Measurements from ENCODE around the gene HESX1.

HESX1 gene

DNA sequence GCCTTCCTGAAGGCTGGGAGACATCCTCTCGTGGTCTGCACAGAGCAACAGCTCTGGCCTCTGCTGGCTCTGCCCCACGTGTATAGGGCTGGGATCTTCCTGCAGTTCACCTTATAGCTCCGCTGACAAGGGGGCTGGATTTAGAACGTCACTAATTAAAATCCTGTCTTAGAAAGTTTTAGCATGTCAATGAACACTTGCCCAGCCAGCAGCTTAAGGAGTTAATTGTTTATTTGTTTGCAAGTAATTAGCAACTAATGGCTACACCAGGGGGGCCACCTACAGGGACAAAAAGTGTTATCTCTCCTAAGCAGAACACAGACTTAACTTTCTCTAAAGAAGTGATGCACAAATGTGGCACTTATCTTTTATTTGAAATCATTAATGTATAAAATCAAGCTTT lies at the start of gene HESX1:
HESX1 (minus strand) TSS at position 84 of the 403 bp plus-strand sequence; CDS start at position 24, 60 bp downstream.
- DNase-seq (ENCODE audit: low read depth in 2 of 2), result no peak

DNA sequence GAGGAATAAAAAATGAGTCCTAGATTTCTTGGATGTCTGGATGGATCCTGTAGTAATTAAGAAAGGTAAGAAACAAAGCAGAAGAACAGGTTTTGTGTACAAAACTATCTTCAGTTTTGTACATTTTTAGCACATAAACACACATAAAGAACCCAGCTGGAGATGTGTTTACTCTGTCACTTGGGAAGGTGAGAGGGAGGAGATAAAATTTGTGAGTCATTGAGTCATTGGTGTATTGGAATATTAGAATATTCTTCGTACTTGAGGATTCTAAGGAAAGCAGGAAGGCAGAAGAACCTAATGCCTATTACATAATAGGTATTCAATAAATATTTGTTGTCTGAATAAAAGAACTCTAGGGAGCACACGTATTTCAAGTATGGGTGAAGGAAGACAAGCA lies 45.2 kb upstream of the HESX1 start:
- no peak for DNase-seq (ENCODE audit: low read depth in 2 of 2)

DNA sequence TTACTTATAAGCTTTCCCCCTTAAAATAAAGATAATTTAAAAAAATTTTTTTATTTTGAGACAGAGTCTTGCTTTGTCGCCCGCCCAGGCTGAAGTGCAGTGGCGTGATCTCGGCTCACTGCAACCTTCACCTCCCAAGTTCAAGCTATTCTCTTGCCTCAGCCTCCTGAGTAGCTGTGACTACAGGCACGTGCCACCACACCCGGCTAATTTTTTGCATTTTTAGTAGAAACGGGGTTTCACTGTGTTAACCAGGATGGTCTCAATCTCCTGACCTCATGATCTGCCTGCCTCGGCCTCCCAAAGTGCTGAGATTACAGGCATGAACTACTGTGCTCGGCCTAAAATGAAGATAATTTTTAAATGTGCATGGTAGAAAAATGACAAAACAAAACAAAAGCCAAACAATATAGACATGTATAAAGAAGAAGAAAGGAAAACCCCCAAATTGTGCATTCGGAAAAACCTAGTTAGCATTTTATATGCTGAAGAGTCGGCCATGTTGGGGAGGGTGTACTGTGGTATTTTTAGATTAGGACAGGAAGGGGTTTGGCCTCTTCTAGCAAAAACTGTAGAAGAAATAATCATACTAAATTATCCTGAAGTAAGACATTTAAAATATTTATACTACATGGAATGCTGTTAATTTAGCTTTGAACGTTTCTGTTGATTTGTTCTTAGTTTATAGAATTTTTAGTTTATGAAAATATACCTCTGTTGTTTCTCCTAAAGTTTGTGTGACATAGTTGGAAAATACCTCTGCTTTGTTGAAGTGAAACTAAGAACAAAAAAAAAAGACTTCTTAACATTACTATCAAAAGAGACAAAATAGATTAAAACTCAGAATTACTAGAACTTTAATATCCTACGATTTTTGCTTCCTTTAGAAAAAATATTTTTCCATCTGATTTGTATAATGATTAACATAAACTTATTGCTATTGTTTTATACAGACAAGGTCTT lies 35.1 kb upstream of the HESX1 start:
- no peak for DNase-seq (ENCODE audit: low read depth in 2 of 2)

DNA sequence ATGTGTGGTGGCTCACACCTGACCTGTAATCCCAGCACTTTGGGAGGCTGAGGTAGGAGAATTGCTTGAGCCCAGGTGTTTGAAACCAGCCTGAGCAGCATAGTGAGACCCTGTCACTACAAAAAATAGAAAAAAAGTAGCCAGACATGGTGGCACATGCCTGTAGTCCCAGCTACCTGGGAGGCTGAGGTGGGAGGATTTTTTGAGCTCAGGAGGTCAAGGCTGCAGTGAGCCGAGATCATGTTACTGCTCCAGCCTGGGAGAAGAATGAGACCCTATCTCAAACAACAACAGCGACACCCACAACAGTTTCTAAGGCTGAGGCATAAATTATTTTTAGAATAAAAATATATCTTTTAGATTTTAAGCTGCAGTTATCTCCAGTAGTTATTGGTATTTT lies 34.0 kb upstream of the HESX1 start:
- no peak for DNase-seq (ENCODE audit: low read depth in 2 of 2)

DNA sequence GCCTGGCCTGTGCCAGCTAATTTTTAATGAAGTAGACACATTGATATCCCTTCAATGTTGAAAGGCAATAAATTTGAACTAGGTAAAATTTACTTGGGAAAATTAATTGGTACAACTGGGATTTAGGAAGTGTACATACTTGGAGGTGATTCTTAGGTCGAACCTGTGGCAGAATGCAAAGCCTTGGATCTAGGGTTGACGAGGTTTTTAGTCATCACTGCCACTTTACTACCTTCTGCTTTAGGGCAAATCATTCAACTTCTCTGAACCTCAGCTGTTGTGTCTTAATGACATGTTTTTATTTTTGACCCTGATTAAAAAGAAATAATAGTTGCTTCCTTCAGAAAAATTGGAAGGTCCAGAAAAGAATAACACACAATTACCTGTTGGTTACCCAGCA lies 30.2 kb upstream of the HESX1 start:
- DNase-seq (ENCODE audit: low read depth in 2 of 2), result no peak

DNA sequence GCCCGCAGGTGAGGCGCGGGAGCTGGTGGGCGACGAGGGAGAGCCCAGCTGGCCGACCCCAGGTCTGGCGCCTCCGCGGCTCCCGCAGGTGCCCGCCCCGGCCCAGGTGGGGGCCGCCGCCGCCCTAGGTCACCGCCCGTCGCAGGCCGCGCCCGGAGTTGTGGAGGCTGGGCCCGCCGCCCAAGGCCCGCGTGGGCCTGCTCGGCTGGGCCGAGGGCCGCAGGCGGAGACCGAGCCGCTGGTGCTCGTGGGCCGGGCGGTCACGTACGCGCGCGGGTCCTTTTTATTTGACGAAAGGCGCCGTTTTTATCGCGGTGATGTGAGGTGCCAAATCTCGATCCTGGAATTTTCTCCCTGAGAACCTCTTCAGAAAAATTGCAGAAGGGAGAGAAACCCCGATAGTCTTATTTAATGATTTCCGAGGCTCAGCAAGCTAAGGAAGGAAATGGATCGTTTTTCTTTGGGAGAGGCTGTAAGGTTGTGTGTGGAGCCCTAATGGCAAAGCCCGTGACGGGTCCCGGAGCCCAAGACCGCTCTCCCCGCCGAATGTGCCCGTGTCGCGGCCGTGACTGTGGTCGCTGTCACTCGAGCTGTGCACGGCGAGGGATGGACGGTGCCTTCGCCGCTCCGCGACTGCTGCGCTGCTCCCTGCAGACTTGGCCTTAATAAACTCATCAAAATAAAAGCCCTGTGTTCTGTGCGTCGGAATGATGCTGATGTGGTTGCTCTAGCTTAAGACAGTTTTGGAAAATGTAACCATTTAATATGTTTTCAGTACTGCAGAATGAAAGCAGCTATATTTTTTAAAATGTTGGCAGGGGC lies 28.4 kb upstream of the HESX1 start:
- DNase-seq (ENCODE audit: low read depth in 2 of 2), result peak in 1 of 2 experiments; percentile 34

DNA sequence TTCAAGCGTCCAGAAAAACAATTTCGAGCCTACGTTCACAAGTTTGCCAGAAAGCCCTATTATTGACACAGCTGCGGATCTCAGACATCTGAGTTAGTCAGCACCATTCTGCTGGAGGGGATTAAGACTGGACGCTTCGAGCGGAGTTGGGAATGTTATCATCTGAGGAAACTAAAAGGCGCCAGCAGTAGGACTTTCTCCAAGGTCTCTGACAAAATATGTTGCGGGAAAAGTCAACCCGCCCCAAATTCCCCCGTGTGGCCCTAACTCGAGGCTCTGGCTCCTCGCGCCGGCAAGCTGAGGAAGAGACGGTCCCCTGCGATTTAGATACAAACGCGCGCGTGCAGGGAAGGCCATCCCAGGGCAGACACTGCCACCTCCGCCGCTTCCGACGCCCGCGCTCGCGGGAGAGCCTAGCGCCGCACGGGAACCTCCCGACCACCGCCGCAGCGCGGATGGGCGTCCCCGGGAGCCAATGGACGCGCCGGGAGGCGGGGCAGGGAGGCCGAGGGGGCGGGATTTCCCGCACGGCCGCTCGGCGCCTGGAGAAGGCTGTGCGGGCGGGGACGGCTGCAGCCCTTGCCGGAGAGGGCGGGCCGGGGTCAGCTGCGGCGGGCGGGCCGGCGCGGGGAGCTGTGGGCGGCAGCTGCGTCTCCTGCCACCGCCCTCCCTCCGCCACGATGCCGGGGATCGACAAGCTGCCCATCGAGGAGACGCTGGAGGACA lies 27.6 kb upstream of the HESX1 start, which contains the start of gene APPL1:
APPL1 (plus strand) TSS at position 526 of the 726 bp plus-strand sequence; CDS start at position 681, 155 bp downstream.
- peak; percentile 80 to 87 for DNase-seq (ENCODE audit: low read depth in 2 of 2)

DNA sequence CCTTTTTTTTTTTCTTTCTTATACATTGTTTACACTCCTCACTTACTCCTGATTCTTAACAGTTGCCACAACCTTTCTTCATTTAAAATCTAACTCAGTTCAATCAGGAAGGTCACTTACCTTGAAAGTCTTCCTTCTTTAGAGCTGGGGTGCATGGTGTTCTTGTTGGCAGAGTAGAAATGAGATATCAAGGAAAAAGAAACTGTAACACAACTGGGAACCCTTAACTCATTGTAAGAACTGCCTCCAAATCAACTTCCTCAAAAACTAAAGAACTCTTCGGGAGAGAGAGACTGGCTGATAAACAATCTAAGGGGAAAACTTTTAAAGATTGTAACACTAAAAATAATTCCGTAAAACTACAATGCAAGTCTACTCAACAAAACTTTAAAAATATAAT lies 26.4 kb upstream of the HESX1 start:
- no peak for DNase-seq (ENCODE audit: low read depth in 2 of 2)

DNA sequence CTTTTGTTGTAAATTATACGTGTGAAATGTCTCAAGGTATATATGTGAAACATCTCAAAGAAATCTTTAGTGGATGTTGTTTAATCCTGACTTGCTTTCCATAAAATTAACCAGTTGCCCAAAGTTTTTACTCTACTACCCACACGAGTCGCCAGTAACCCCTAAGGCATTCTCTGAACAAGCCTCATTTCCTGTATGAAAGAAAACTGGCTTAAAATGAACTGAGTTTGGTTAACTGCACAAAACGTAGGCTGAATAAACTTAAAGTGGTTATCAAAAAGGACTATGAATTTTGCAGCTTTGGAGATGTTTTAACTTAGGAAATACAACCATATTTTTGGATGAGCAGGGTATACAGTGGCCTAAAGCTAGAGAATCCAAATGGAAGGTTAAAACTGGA lies 25.1 kb upstream of the HESX1 start:
- DNase-seq (ENCODE audit: low read depth in 2 of 2), result no peak

DNA sequence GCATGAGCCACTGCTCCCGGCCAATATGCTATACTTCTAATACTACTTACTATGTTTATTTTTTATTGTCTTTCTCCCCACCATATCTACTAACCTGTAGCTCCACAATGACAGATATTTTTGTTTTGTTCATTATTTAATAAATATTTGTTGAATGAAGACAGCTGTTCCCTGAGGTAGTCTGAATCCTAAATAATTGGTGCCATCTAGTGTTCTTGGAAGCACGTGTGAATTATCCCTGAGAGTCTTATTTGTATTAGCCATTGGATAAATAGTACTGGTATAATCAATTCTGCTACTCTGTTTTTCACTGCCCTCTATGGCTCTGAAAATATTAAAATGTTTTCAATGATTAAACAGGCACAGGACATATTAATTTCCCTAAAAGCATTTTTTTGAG lies 22.1 kb upstream of the HESX1 start:
- no peak for DNase-seq (ENCODE audit: low read depth in 2 of 2)

DNA sequence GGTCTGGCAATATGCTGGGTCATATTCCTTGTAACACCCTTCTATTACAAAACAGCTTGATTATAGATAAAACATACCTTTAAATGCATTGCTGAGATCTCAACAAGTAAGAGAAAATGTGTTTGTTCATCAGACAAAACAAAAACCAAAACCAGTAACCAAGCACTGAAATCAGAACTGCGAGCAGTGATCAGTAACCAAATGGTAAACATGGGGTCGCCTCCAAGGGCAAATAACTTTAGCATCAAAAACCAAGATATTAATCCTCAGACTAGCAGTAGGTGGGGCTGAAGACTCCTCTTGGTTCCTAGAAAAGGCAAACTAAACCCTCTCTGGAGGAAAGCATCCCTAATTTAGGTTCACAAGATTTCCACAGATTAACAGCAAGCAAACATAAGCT lies 6.6 kb upstream of the HESX1 start:
- no peak for DNase-seq (ENCODE audit: low read depth in 2 of 2)

DNA sequence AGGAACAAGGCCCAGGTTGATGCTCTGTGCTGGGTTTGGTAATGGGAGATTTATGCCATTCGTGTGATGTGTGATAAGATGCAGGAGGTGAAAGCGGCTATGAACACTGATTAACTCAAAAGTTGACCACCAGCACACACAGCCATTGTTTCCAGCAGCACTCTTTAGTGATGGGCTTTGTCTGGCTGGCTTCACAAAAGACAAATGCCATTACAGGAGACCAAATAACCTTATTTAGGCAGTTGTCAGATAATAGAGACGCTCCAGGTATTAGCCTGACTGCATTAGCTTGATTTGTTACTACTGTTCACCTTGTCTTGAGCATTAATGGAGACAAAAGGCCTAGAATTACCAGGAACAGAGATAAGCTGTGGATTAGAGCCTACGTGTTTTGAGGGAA lies 5.1 kb downstream of the HESX1 start:
- no peak for DNase-seq (ENCODE audit: low read depth in 2 of 2)

DNA sequence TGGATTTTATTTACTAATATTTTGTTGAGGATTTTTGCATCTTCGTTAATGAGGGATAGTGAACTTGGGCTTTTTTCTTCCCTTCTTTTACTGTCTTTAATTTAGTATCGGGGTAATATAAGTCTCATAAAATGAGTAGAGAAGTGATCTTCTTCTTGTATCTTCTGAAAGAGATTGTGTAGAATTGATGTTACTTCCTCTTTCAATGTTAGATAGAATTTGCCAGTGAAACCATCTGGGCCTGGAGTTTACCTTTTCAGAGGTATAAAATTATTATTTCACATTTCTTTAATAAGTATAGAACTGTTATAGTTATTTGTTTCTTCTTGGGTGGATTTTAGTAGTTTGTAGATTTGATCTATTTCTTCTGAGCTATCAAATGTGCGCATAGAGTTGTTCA lies 7.8 kb downstream of the HESX1 start:
- DNase-seq (ENCODE audit: low read depth in 2 of 2), result no peak

DNA sequence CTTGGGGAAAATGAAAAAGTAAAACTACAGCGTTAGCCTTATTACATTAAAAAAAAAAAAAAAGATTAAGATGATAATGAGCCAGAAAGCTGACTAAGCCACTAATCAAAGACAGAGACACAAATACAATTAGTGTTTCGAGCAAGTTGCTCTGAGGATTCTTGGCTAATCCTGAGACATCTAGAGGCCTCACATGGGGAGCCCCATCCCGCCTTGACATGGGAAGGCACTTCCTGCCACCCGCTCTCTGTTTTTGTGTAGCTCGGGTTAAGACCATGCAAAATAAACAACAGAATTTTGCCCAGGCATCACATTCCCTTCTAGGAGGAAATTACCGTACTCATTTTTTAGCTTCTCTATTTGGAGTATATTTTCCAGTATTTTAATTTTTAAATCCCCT lies 15.3 kb downstream of the HESX1 start:
- no peak for DNase-seq (ENCODE audit: low read depth in 2 of 2)

DNA sequence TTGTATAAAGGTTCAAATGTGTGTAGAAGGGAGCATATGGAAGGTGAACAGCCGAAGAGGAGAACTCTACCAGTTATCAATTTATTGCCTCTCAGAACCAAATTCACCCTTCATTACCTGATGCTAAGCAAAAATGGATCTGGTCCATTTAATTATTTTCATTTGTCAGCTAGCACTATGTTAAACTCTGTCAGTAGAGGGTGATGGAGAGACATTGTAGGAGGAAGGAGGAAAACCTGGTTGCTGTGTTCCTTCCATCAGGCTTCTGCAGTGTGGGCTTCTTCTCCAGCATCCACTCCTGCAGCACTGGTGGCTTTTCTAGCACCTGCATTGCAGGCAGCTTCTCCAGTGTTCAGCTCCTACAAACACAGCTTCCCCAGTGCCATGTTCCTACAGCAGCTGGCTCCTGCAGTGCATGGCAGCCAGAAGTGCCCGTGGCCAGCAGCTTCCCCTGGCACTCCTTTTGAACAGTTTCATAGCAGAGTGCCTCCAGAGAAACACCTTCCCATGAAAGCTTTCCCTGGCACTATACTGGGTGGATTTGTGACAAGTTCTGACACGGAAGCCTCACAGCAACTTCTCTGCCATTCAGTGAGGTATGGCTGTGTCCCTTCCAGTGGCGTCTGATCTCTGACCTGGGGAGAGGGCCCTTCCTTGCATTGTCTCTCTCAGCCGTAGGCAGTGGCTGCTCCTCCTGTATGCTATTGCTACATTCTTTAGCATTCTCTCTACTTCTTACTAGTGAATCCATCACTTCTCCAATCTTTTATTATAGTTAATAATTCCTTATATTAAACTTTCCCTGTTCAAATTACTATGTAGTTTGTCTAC lies 20.0 kb downstream of the HESX1 start:
- no peak for DNase-seq (ENCODE audit: low read depth in 2 of 2)

DNA sequence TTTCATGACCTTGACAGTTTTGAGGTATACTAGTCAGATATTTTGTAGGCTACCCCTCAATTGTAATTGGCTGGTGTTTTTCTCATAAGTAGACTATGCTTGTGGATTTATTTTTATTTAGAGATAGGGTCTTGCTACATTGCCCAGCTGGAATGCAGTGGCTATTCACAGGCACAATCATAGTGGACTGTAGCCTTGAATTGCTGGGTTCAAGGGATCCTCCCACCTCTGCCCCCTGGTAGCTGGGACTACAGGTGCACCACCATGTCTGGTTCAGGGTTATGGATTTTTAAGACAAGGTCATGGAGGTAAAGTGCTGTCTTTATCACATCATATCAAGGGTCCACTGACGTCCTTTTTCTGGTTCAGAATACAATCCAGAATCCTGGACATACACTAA lies 23.7 kb downstream of the HESX1 start:
- DNase-seq (ENCODE audit: low read depth in 2 of 2), result no peak

DNA sequence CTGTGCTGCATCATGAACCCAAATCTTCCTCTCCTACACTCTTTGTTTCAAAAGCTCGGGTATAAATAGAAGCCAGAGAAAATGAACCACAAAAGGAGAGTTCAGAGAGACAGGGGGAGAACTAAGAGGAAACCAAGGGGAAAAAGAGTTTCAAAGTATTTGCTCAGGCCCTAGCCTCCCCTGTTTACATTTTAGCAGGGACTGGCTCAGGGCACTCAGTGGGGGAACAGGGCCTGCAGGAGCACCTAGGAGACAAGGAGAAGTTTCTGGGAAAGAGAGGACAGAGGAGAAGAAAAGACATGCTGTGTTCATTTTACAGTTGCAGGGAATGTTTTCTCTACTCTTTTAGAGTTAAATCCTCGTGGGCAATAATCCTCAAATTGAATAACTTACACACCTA lies 26.1 kb downstream of the HESX1 start:
- no peak for DNase-seq (ENCODE audit: low read depth in 2 of 2)

DNA sequence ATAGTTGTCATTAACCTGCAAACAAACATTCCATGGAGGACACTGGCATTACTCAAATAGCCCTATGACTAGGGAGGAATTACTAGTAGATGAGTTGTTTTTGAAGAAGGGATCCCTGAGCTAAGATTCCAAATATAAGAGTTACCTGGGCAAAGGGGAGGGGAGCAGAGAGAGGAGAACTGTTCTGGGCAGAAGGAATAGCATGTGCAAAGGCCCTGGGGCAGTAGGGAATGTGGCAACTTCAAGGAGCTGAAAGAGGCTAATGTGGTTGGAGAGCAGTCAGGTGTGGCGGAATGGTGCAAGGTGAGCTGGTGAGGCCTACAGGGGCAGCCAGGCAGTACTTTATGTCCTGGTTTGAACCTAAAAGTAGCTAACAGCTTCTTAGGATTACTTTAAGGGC lies 28.8 kb downstream of the HESX1 start:
- no peak for DNase-seq (ENCODE audit: low read depth in 2 of 2)

DNA sequence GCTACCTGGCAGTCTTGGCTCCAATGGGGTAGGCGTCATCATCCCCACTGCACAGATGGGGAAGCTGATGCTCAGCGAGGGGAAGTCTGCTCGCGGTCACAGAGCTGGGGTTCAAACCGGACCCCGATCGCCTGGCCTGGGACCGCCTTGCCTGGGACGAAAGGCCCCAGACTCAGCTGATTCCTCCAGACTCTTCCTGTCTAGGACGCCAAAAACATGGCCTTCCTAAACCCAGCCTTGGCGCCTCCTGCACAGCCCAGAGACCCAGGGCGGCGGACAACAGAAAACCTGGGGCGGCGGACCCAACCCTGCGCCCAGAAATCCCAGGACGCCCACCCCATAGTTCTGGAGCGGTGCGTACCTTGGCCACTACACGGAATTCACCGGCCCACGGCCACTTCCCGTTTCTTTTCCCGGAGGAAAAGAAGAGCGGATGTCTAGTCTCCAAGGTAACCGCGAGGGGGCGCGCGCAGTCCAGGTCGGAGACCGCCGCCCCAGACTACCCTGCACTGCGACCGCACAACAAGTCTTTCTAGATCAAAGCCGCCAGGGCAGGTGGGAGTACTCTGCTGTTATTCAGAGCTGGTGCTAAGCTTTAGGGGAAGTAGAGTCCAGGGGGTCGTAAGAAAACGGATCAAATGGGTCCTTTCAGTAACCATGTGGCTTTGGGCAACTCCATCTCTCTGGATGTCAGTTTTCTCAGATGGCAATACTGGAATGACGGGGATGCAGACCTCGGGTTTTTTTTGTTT lies 29.7 kb downstream of the HESX1 start:
- peak in 1 of 2 experiments; percentile 50 for DNase-seq (ENCODE audit: low read depth in 2 of 2)

DNA sequence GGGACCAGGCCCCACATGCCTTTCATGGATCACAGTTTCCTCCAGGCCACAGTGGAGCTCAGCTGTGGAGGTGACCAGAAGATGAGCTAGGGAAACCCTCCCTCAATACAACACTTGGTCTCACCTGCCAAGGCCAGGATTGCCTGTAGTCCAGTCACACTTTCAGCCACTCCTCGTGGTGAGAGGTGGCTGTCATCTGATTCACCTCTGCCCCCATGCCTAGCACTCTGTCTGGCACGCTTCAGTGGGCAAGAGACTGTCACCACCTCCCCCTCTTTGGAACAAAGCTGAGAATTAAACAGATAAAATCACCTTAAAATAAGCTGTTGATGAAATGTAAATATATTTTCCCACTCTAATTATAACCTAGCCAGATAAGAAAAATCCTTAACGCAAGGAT lies 30.7 kb downstream of the HESX1 start:
- no peak for DNase-seq (ENCODE audit: low read depth in 2 of 2)
